Natural killer cell treated with Interleukin-12 subunit alpha and Interleukin-12 subunit beta and Interleukin-15 and Interleukin-18, amount 100 ng/mL, for 72 hours (primary cell): ENCODE results near the gene TNIP1. TPM values are rescaled to one million over a fixed set of nuclear protein-coding genes. Genes with fewer than 3 reads are reported as not detected.

Source experiments
- ATAC-seq, 2 donors: fragments of 150-1000 bp; cut with Tn5 transposase in 1 of 2; sonication (Bioruptor Pico), chemical (Tn5 transposase) in 1 of 2; 2 replicates each; pipeline ENCODE4 v1.10.0; 2021
- DNase-seq: peaks from one replicate; pipeline ENCODE4 v3.0.0; 2022; ENCODE audit warnings: low spot score
- H3K27ac Mint-ChIP-seq, 2 donors: 1 replicate in 1 of 2; 2 replicates in 1 of 2; pipeline ENCODE4 v1.8.0; 2022; ENCODE audit warnings: mixed read lengths in 2 of 2, mild to moderate bottlenecking in 1 of 2, moderate library complexity in 1 of 2
- H3K27me3 Mint-ChIP-seq, 2 donors: 1 replicate in 1 of 2; 2 replicates in 1 of 2; pipeline ENCODE4 v1.8.0; 2022; ENCODE audit warnings: mixed read lengths in 2 of 2
- H3K36me3 Mint-ChIP-seq: one replicate; pipeline ENCODE4 v1.8.0; 2022; ENCODE audit warnings: mixed read lengths
- H3K4me1 Mint-ChIP-seq, 2 donors: 1 replicate in 1 of 2; 2 replicates in 1 of 2; pipeline ENCODE4 v1.8.0; 2022; ENCODE audit warnings: low read depth in 2 of 2, mixed read lengths in 2 of 2, mild to moderate bottlenecking in 1 of 2
- H3K4me3 Mint-ChIP-seq: one replicate; pipeline ENCODE4 v1.8.0; 2022; ENCODE audit warnings: mixed read lengths
- H3K9me3 Mint-ChIP-seq: 2 replicates; pipeline ENCODE4 v1.8.0; 2022; ENCODE audit warnings: mixed read lengths
- total RNA-seq, 2 donors: library from RNA; stranded (reverse); gene quantifications; one replicate each; pipeline ENCODE4 v1.2.3, GENCODE V29; 2022

TNIP1 gene
- total RNA-seq, 2 donors from 2014 or later, result 154 to 260 TPM

GRCh38 chr5:151042453-151043093, 38.3 kb downstream of the TNIP1 start:
- Mint-ChIP-seq H3K27ac (no peak overlapping the region), H3K4me1 (peaks cover 0 to 9% of the 10 kb centered on the region in 2 donors), H3K4me3 (no peak overlapping the region), H3K36me3 (peaks cover 19% of the 10 kb centered on the region), H3K9me3 (no peaks in the 10 kb centered on the region), H3K27me3 (no peaks in the 10 kb centered on the region)
- ATAC-seq (no peak), DNase-seq (no peak)

- no peaks in the 10 kb centered on the region for H3K9me3 Mint-ChIP-seq
- H3K4me3 Mint-ChIP-seq, result no peak overlapping the region
- H3K27ac Mint-ChIP-seq, result no peak overlapping the region
- peaks cover 15% of the 10 kb centered on the region for H3K36me3 Mint-ChIP-seq
- no peak for ATAC-seq
- no peak for DNase-seq
- no peaks in the 10 kb centered on the region for H3K27me3 Mint-ChIP-seq
- H3K4me1 Mint-ChIP-seq, result peaks cover 0 to 8% of the 10 kb centered on the region in 2 donors
Measured at GRCh38 chr5:151041577-151042268, 39.1 kb downstream of the TNIP1 start.

GRCh38 chr5:151040211-151040747, 40.6 kb downstream of the TNIP1 start:
- peaks cover 9% of the 10 kb centered on the region for H3K36me3 Mint-ChIP-seq
- no peak overlapping the region for H3K4me3 Mint-ChIP-seq
- no peak overlapping the region for H3K27ac Mint-ChIP-seq
- H3K9me3 Mint-ChIP-seq, result no peaks in the 10 kb centered on the region
- peaks cover 0 to 8% of the 10 kb centered on the region in 2 donors for H3K4me1 Mint-ChIP-seq
- H3K27me3 Mint-ChIP-seq, result no peaks in the 10 kb centered on the region
- peak in 1 of 2 donors; percentile 45 for ATAC-seq
- no peak for DNase-seq

- no peak overlapping the region for H3K4me3 Mint-ChIP-seq
- peaks cover 9% of the 10 kb centered on the region for H3K36me3 Mint-ChIP-seq
- no peak overlapping the region for H3K27ac Mint-ChIP-seq
- no peaks in the 10 kb centered on the region for H3K27me3 Mint-ChIP-seq
- peaks cover 0 to 8% of the 10 kb centered on the region in 2 donors for H3K4me1 Mint-ChIP-seq
- ATAC-seq, result no peak
- no peaks in the 10 kb centered on the region for H3K9me3 Mint-ChIP-seq
- DNase-seq, result no peak
Measured at GRCh38 chr5:151039665-151040064, 41.2 kb downstream of the TNIP1 start.

- DNase-seq (no peak), ATAC-seq (peak in 1 of 2 donors; percentile 38)
- peaks cover 0 to 13% of the 10 kb centered on the region in 2 donors for H3K4me1 Mint-ChIP-seq
- H3K9me3 Mint-ChIP-seq, result no peaks in the 10 kb centered on the region
- no peaks in the 10 kb centered on the region for H3K27me3 Mint-ChIP-seq
- H3K4me3 Mint-ChIP-seq, result no peak overlapping the region
- H3K27ac Mint-ChIP-seq, result no peak overlapping the region
- peaks cover 18% of the 10 kb centered on the region for H3K36me3 Mint-ChIP-seq
Measured at GRCh38 chr5:151038801-151039238, 42.0 kb downstream of the TNIP1 start.

GRCh38 chr5:151038412-151038745, 42.5 kb downstream of the TNIP1 start:
- DNase-seq (no peak), ATAC-seq (no peak)
- Mint-ChIP-seq H3K4me3 (no peak overlapping the region), H3K36me3 (peaks cover 19% of the 10 kb centered on the region), H3K27ac (no peak overlapping the region), H3K9me3 (no peaks in the 10 kb centered on the region), H3K4me1 (peaks cover 0 to 14% of the 10 kb centered on the region in 2 donors), H3K27me3 (no peaks in the 10 kb centered on the region)

GRCh38 chr5:151037561-151038411, 43.0 kb downstream of the TNIP1 start:
- Mint-ChIP-seq H3K27ac (peak overlapping the region in 1 of 2 donors; percentile 45), H3K27me3 (no peaks in the 10 kb centered on the region), H3K4me1 (peaks cover 0 to 11% of the 10 kb centered on the region in 2 donors), H3K9me3 (no peaks in the 10 kb centered on the region), H3K4me3 (no peak overlapping the region), H3K36me3 (peaks cover 19% of the 10 kb centered on the region)
- DNase-seq (no peak), ATAC-seq (no peak)

- Mint-ChIP-seq H3K27me3 (no peaks in the 10 kb centered on the region), H3K27ac (no peak overlapping the region), H3K4me3 (no peak overlapping the region), H3K36me3 (peaks cover 31% of the 10 kb centered on the region), H3K9me3 (no peaks in the 10 kb centered on the region), H3K4me1 (peaks cover 0 to 13% of the 10 kb centered on the region in 2 donors)
- DNase-seq, result no peak
- ATAC-seq, result no peak
Measured at GRCh38 chr5:151036556-151036955, 44.3 kb downstream of the TNIP1 start.

- Mint-ChIP-seq H3K9me3 (no peaks in the 10 kb centered on the region), H3K4me1 (peaks cover 0 to 13% of the 10 kb centered on the region in 2 donors), H3K36me3 (peaks cover 31% of the 10 kb centered on the region), H3K4me3 (no peak overlapping the region), H3K27me3 (no peaks in the 10 kb centered on the region), H3K27ac (no peak overlapping the region)
- DNase-seq (no peak), ATAC-seq (peak in 1 of 2 donors; percentile 43)
Measured at GRCh38 chr5:151034422-151035379, 46.1 kb downstream of the TNIP1 start.

- no peak for DNase-seq
- Mint-ChIP-seq H3K27me3 (no peaks in the 10 kb centered on the region), H3K36me3 (peaks cover 27% of the 10 kb centered on the region), H3K4me1 (peaks cover 0 to 13% of the 10 kb centered on the region in 2 donors), H3K9me3 (no peaks in the 10 kb centered on the region), H3K4me3 (no peak overlapping the region), H3K27ac (no peak overlapping the region)
- ATAC-seq, result no peak
Measured at GRCh38 chr5:151033217-151033934, 47.5 kb downstream of the TNIP1 start.

GRCh38 chr5:151031554-151031953, 49.3 kb downstream of the TNIP1 start:
- H3K9me3 Mint-ChIP-seq, result no peaks in the 10 kb centered on the region
- no peak for DNase-seq
- no peak overlapping the region for H3K4me3 Mint-ChIP-seq
- H3K4me1 Mint-ChIP-seq, result peaks cover 0 to 10% of the 10 kb centered on the region in 2 donors
- no peak overlapping the region for H3K27ac Mint-ChIP-seq
- peaks cover 22% of the 10 kb centered on the region for H3K36me3 Mint-ChIP-seq
- H3K27me3 Mint-ChIP-seq, result no peaks in the 10 kb centered on the region
- ATAC-seq, result no peak

GRCh38 chr5:151030379-151030778, 50.5 kb downstream of the TNIP1 start:
- H3K27me3 Mint-ChIP-seq, result no peaks in the 10 kb centered on the region
- H3K27ac Mint-ChIP-seq, result no peak overlapping the region
- ATAC-seq (no peak), DNase-seq (no peak)
- peaks cover 0 to 10% of the 10 kb centered on the region in 2 donors for H3K4me1 Mint-ChIP-seq
- no peaks in the 10 kb centered on the region for H3K9me3 Mint-ChIP-seq
- no peak overlapping the region for H3K4me3 Mint-ChIP-seq
- peaks cover 22% of the 10 kb centered on the region for H3K36me3 Mint-ChIP-seq
